IPS DF 4.7 (cell line): ENCODE data around the gene SELENOV.

Source experiments
- DNase-seq: peaks from one replicate; pipeline ENCODE4 v3.0.0-alpha.2; 2013; ENCODE audit warnings: low spot score; ENCODE audit errors: extremely low read depth

Gene SELENOV

GRCh38 chr19:39492788-39493187 is 22.2 kb upstream of the SELENOV start:
- no peak for DNase-seq

GRCh38 chr19:39494661-39495060 is 20.3 kb upstream of the SELENOV start:
- DNase-seq = no peak

GRCh38 chr19:39496063-39496462 is 18.9 kb upstream of the SELENOV start:
- DNase-seq = no peak

- no peak for DNase-seq
Observed at GRCh38 chr19:39497701-39497995, 17.3 kb upstream of the SELENOV start.

- DNase-seq = no peak
Observed at GRCh38 chr19:39497996-39498797, 16.7 kb upstream of the SELENOV start.

- DNase-seq = no peak
Observed at GRCh38 chr19:39498798-39499642, 15.9 kb upstream of the SELENOV start, which contains the start of gene DLL3. Gene DLL3, plus strand, starts transcription at chr19:39498947. Its CDS starts 28 bp downstream, at chr19:39498975.

- DNase-seq = no peak
Observed at GRCh38 chr19:39499932-39500331, 15.0 kb upstream of the SELENOV start.

- DNase-seq = no peak
Observed at GRCh38 chr19:39500543-39500942, 14.4 kb upstream of the SELENOV start.

- no peak for DNase-seq
Observed at GRCh38 chr19:39501340-39501739, 13.6 kb upstream of the SELENOV start.

GRCh38 chr19:39502640-39503417 is 12.1 kb upstream of the SELENOV start:
- no peak for DNase-seq

- DNase-seq = no peak
Observed at GRCh38 chr19:39506598-39506943, 8.4 kb upstream of the SELENOV start.

GRCh38 chr19:39506944-39507714 is 7.8 kb upstream of the SELENOV start:
- no peak for DNase-seq

- no peak for DNase-seq
Observed at GRCh38 chr19:39507715-39508364, 7.1 kb upstream of the SELENOV start.

GRCh38 chr19:39508629-39509028 is 6.3 kb upstream of the SELENOV start:
- no peak for DNase-seq

GRCh38 chr19:39509233-39509632 is 5.7 kb upstream of the SELENOV start:
- DNase-seq = no peak

GRCh38 chr19:39512988-39513387 is 2.0 kb upstream of the SELENOV start:
- no peak for DNase-seq

GRCh38 chr19:39515551-39516191 is 732 bp downstream of the SELENOV start:
- DNase-seq = no peak

- no peak for DNase-seq
Observed at GRCh38 chr19:39516270-39516669, 1.3 kb downstream of the SELENOV start.

- DNase-seq = no peak
Observed at GRCh38 chr19:39517432-39517831, 2.5 kb downstream of the SELENOV start.

GRCh38 chr19:39518458-39518857 is 3.5 kb downstream of the SELENOV start:
- no peak for DNase-seq
